GM21717 (cell line): ENCODE data around the gene LAMP1.
"Not testable (repeated sequence)": the region's sequence is repeated elsewhere in the genome, so short reads cannot be mapped to it uniquely, and the experiment has no call there.

Experiments used
- ATAC-seq: cut with Tn5 transposase; IDR thresholded peaks from one replicate; pipeline ENCODE4 v1.9.1; 2021; ENCODE audit warnings: mild to moderate bottlenecking, moderate library complexity; ENCODE audit not compliant: unreplicated experiment

The LAMP1 gene

DNA sequence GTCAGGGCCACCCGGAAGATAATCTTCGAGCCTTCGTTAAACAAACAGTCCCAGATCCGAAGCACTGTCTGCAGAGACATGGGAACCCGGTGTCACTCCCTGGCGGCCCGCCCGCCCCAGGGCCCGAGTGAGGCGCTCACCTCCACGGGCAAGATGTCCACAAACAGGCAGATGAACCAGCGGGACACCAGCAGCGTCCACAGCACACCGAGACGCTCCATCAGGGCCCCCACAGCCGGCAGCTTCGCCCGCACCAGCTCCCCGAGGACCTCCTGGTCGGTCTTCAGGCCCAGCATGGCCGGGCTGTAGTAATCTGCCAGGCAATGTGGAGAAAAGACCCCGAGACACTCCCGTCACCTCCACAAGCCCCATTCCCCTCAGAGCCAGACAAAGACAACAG lies 28.7 kb downstream of the LAMP1 start:
- ATAC-seq, result no peak

DNA sequence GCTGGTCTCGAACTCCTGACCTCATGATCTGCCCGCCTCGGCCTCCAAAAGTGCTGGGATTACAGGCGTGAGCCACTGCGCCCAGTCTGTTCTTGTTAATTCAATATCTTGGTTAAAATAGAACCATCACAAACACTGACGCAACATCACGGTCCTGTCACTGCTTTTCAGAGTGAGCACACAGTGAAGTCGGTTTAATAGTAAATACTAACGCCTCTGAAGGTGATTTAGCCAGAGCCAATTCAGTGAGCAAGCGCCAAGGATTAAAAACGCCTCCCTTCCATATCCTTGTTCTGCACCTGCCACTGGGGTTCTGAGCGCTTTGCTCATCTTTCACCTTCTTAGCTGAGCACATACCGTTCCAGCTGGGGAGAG lies 30.3 kb downstream of the LAMP1 start:
- ATAC-seq, result no peak

- no peak for ATAC-seq
Measured at GRCh38 chr13:113327766-113328471, 30.9 kb downstream of the LAMP1 start.

GRCh38 chr13:113328851-113329250 lies 31.8 kb downstream of the LAMP1 start:
- no peak for ATAC-seq

DNA sequence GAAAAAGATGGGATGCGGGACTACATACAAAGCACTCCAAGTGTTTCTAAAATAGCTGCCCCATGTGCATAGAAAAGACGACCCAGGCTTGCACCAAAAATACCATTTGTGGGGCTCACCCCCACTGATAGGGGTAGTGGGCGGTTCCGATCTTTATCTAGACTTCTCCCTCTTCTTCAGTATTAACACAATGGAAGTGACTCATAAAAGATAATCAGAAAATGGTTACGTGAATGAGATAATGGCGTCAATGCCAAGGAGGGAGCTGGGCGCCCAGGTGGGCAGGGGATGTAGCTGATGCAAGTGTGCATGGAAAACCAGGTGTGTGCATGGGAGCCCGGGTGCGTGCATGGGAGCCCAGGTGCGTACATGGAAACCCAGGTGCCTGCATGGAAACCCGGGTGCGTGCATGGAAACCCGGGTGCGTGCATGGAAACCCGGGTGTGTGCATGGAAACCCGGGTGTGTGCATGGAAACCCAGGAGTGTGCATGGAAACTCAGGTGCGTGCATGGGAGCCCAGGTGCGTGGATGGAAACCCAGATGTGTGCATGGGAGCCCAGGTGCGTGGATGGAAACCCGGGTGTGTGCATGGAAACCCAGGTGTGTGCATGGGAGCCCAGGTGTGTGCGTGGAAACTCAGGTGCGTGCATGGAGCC lies 32.7 kb downstream of the LAMP1 start:
- ATAC-seq, result no peak

- ATAC-seq, result no peak
Measured at GRCh38 chr13:113332615-113333014, 35.6 kb downstream of the LAMP1 start.

DNA sequence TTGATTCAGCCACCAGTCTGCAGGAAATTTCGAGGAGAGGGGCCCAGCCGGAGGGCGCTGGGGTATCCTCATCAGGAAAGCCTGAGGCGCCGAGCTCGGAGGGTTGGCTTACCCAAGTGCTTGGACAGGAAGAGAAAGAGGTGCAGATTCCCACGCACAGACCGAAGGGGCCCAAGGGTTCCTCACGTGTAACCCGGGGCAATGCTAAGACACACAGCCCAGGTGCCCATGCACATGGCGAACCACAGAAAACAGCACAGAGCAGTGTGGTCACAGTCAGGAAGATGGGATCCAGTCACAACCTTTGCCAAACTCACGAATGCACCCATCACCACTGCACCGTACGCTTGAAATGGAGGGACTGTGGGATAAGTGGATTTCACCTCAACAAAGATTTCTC lies 36.0 kb downstream of the LAMP1 start:
- no peak for ATAC-seq

GRCh38 chr13:113337556-113337955 lies 40.5 kb downstream of the LAMP1 start:
- no peak for ATAC-seq

GRCh38 chr13:113337976-113338375 lies 40.9 kb downstream of the LAMP1 start:
- ATAC-seq, result no peak

GRCh38 chr13:113338451-113338850 lies 41.4 kb downstream of the LAMP1 start:
- no peak for ATAC-seq

- ATAC-seq, result no peak
Measured at GRCh38 chr13:113342820-113343691, 46.0 kb downstream of the LAMP1 start.

- no peak for ATAC-seq
Measured at GRCh38 chr13:113343692-113343968, 46.6 kb downstream of the LAMP1 start.

GRCh38 chr13:113345486-113345885 lies 48.4 kb downstream of the LAMP1 start:
- no peak for ATAC-seq

GRCh38 chr13:113347736-113348225 lies 50.7 kb downstream of the LAMP1 start:
- ATAC-seq, result not testable (repeated sequence)

DNA sequence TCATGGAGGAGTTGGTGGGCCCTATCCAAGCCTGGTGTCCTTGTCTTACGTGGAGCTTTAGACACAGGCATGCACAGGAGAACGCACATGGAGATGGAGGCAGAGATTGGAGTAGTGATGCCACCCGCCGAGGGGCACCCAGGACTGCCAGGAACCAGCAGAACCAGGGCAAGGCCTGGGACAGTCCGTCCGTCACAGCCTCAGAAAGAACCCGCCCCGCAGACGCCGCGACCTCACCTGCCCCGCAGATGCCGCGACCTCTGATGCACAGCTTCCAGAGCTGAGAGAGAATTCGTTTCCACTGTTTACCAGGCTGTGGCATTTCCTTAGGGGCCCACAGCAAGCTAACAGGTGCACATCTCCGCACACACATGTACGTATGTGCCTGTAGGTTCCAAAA lies 51.6 kb downstream of the LAMP1 start:
- no peak for ATAC-seq

DNA sequence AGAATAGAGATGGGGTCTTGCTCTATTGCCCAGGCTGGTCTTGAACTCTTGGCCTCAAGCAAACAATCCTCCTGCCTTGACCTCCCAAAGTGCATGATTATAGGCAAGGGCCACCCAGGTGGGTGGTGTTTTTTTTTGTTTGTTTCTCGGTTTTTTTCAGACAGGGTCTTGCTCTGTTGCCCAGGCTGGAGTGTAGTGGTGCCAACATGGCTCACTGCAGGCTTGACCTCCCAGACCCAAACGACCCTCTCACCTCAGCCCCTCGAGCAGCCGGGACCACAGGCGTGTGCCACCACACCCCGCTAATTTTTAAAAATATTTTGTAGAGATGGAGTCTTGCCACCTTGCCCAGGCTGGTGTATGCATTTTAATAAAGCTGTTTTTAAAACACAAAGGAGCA lies 52.0 kb downstream of the LAMP1 start:
- no peak for ATAC-seq

- no peak for ATAC-seq
Measured at GRCh38 chr13:113349491-113349890, 52.5 kb downstream of the LAMP1 start.

GRCh38 chr13:113350065-113350937 lies 53.3 kb downstream of the LAMP1 start:
- no peak for ATAC-seq

- ATAC-seq, result no peak
Measured at GRCh38 chr13:113350938-113351335, 53.9 kb downstream of the LAMP1 start.

- ATAC-seq, result no peak
Measured at GRCh38 chr13:113351514-113352026, 54.5 kb downstream of the LAMP1 start.

- ATAC-seq, result no peak
Measured at GRCh38 chr13:113353254-113353653, 56.2 kb downstream of the LAMP1 start.
